ENCODE data around the gene CRCP. TPM values are rescaled to one million over a fixed set of nuclear protein-coding genes. Genes with fewer than 3 reads are reported as not detected.
"Not testable (repeated sequence)": the region's sequence is repeated elsewhere in the genome, so short reads cannot be mapped to it uniquely, and the experiment has no call there.

The CRCP gene
- total RNA-seq, 4 donors from 2014 or later, result 18.7 to 50.4 (median 45.7) TPM

- H3K27ac ChIP-seq, result peak overlapping the region; percentile 84 to 92 (median 88)
- no peaks in the 10 kb centered on the region for H3K9me3 ChIP-seq
- intact Hi-C loops (cut with DNase I), result no loop called here
- peaks cover 0 to 17% (median 5%) of the 10 kb centered on the region in 3 donors for H3K4me1 ChIP-seq
- 0 to 2% methylated on average over 15 of the region's 15 CpGs for WGBS, 2 donors
- peak overlapping the region; percentile 24 to 57 (median 46) for H3K4me3 ChIP-seq
- peak; percentile 1 for DNase-seq
- no peaks in the 10 kb centered on the region for H3K36me3 ChIP-seq
- TF ChIP-seq POLR2A (IDR thresholded peaks at IDR 0.05) (peak in 2 of 4 donors; percentile 18 to 56), CTCF (IDR thresholded peaks at IDR 0.05) (no peak)
- H3K27me3 ChIP-seq, result no peaks in the 10 kb centered on the region
These were observed 14.9 kb upstream of the CRCP start for GRCh38 chr7:66099551-66100407.

GRCh38 chr7:66100408-66101050 is 14.1 kb upstream of the CRCP start:
- Histone ChIP-seq H3K27ac (peak overlapping the region; percentile 84 to 92 (median 88)), H3K27me3 (no peaks in the 10 kb centered on the region), H3K36me3 (no peaks in the 10 kb centered on the region), H3K9me3 (no peaks in the 10 kb centered on the region), H3K4me3 (peak overlapping the region; percentile 24 to 57 (median 46)), H3K4me1 (peaks cover 0 to 17% (median 5%) of the 10 kb centered on the region in 3 donors)
- TF ChIP-seq CTCF (IDR thresholded peaks at IDR 0.05), result no peak
- TF ChIP-seq POLR2A (IDR thresholded peaks at IDR 0.05), result no peak
- no peak for DNase-seq
- intact Hi-C loops (cut with DNase I), result no loop called here
- WGBS, 2 donors, result 52 to 61% methylated on average over 12 of the region's 12 CpGs

GRCh38 chr7:66102168-66102567 is 12.5 kb upstream of the CRCP start:
- intact Hi-C loops (cut with DNase I); H3K9me3 ChIP-seq; H3K27me3 ChIP-seq; H3K36me3 ChIP-seq; H3K27ac ChIP-seq; H3K4me3 ChIP-seq; DNase-seq: not testable (repeated sequence)
- H3K4me1 ChIP-seq, result peaks cover 0 to 17% (median 5%) of the 10 kb centered on the region in 3 donors
- 95 to 100% methylated on average over 4 to 6 of the region's 6 CpGs for WGBS, 2 donors

- H3K27ac ChIP-seq; H3K4me3 ChIP-seq; DNase-seq; H3K9me3 ChIP-seq; H3K36me3 ChIP-seq; intact Hi-C loops (cut with DNase I); H3K27me3 ChIP-seq: not testable (repeated sequence)
- H3K4me1 ChIP-seq, result peaks cover 0 to 17% (median 5%) of the 10 kb centered on the region in 3 donors
- 94 to 97% methylated on average over 2 to 3 of the region's 3 CpGs for WGBS, 2 donors
These were observed 10.7 kb upstream of the CRCP start for GRCh38 chr7:66103994-66104393.

- H3K36me3 ChIP-seq, result no peaks in the 10 kb centered on the region
- H3K27ac ChIP-seq, result no peak overlapping the region
- no peaks in the 10 kb centered on the region for H3K9me3 ChIP-seq
- no peak overlapping the region for H3K4me3 ChIP-seq
- H3K27me3 ChIP-seq, result no peaks in the 10 kb centered on the region
- H3K4me1 ChIP-seq, result peaks cover 0 to 7% (median 5%) of the 10 kb centered on the region in 3 donors
- DNase-seq, result no peak
- TF ChIP-seq CTCF (IDR thresholded peaks at IDR 0.05), result no peak
- WGBS, 2 donors, result 86 to 95% methylated on average over 5 of the region's 5 CpGs
- intact Hi-C loops (cut with DNase I), result no loop called here
These were observed 9.3 kb upstream of the CRCP start for GRCh38 chr7:66105263-66105748.

GRCh38 chr7:66108410-66108809 is 6.2 kb upstream of the CRCP start:
- H3K36me3 ChIP-seq; intact Hi-C loops (cut with DNase I); DNase-seq; H3K4me3 ChIP-seq; H3K27me3 ChIP-seq; H3K4me1 ChIP-seq; H3K27ac ChIP-seq; H3K9me3 ChIP-seq: not testable (repeated sequence)
- WGBS, 2 donors, result 82 to 91% methylated on average over 5 of the region's 5 CpGs
